Measurements from ENCODE around the gene CHI3L2. TPM values are rescaled to one million over a fixed set of nuclear protein-coding genes. Genes with fewer than 3 reads are reported as not detected.

The CHI3L2 gene
- total RNA-seq, 1 experiment from 2014 or later: 0.61 TPM

DNA sequence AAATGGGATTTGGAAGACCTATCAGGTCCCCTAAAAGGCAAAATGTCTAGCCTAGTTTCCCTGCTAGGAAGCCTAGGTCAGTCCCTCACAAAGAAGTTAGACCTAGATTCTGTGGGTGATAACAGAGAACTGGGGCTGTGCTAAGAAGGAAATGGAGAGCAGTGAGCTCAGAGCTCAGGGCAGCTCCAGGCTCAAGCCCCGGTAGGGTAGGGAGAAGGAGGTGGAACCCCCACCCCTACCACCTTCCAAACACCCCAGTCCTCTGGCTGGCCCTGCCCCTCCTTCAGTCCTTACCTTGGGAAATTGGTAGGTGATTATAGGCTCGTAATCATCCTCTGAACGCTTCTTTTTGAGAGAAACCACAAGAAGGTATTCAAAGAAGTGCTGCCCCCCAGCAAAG lies 28.2 kb upstream of the CHI3L2 start:
- Mint-ChIP-seq H3K27ac (no peak overlapping the region), H3K4me3 (no peak overlapping the region), H3K36me3 (no peaks in the 10 kb centered on the region), H3K4me1 (peaks cover 7% of the 10 kb centered on the region), H3K27me3 (ENCODE audit: low read depth) (peaks cover 21% of the 10 kb centered on the region), H3K9me3 (no peaks in the 10 kb centered on the region)
- CTCF ChIA-PET: interaction anchor here (0.6 kb wide), 1 partner anchor 560 kb away, joined by 4 read pairs; no protein-coding TSS in a partner anchor
- no peak for ATAC-seq
- TF ChIP-seq, protein P1, sequence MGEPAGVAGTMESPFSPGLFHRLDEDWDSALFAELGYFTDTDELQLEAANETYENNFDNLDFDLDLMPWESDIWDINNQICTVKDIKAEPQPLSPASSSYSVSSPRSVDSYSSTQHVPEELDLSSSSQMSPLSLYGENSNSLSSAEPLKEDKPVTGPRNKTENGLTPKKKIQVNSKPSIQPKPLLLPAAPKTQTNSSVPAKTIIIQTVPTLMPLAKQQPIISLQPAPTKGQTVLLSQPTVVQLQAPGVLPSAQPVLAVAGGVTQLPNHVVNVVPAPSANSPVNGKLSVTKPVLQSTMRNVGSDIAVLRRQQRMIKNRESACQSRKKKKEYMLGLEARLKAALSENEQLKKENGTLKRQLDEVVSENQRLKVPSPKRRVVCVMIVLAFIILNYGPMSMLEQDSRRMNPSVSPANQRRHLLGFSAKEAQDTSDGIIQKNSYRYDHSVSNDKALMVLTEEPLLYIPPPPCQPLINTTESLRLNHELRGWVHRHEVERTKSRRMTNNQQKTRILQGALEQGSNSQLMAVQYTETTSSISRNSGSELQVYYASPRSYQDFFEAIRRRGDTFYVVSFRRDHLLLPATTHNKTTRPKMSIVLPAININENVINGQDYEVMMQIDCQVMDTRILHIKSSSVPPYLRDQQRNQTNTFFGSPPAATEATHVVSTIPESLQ (CRISPR knock-in tag; IDR thresholded peaks at IDR 0.05): no peak
- TF ChIP-seq SMAD3 (CRISPR knock-in tag; IDR thresholded peaks at IDR 0.05; ENCODE audit: borderline replicate concordance): no peak
- TF ChIP-seq, protein P2, sequence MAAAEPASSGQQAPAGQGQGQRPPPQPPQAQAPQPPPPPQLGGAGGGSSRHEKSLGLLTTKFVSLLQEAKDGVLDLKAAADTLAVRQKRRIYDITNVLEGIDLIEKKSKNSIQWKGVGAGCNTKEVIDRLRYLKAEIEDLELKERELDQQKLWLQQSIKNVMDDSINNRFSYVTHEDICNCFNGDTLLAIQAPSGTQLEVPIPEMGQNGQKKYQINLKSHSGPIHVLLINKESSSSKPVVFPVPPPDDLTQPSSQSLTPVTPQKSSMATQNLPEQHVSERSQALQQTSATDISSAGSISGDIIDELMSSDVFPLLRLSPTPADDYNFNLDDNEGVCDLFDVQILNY (CRISPR knock-in tag; IDR thresholded peaks at IDR 0.05): no peak
- TF ChIP-seq GRHL2 (CRISPR knock-in tag; IDR thresholded peaks at IDR 0.05; ENCODE audit: insufficient replicate concordance, severe bottlenecking): no peak
- no peak for TF ChIP-seq FOXJ3 (CRISPR knock-in tag; IDR thresholded peaks at IDR 0.05; ENCODE audit: borderline replicate concordance)
- TF ChIP-seq ZNF219 (CRISPR knock-in tag; IDR thresholded peaks at IDR 0.05; ENCODE audit: borderline replicate concordance): no peak
- TF ChIP-seq TCF7 (CRISPR knock-in tag; IDR thresholded peaks at IDR 0.05; ENCODE audit: low read depth): no peak
- TF ChIP-seq, protein P3, sequence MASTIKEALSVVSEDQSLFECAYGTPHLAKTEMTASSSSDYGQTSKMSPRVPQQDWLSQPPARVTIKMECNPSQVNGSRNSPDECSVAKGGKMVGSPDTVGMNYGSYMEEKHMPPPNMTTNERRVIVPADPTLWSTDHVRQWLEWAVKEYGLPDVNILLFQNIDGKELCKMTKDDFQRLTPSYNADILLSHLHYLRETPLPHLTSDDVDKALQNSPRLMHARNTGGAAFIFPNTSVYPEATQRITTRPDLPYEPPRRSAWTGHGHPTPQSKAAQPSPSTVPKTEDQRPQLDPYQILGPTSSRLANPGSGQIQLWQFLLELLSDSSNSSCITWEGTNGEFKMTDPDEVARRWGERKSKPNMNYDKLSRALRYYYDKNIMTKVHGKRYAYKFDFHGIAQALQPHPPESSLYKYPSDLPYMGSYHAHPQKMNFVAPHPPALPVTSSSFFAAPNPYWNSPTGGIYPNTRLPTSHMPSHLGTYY (CRISPR knock-in tag; IDR thresholded peaks at IDR 0.05): no peak
- no peak for TF ChIP-seq GTF2I (CRISPR knock-in tag; conservative IDR thresholded peaks at IDR 0.05)
- POLR2A ChIA-PET: no interaction called here
- DNase-seq (ENCODE audit: low spot score): no peak

DNA sequence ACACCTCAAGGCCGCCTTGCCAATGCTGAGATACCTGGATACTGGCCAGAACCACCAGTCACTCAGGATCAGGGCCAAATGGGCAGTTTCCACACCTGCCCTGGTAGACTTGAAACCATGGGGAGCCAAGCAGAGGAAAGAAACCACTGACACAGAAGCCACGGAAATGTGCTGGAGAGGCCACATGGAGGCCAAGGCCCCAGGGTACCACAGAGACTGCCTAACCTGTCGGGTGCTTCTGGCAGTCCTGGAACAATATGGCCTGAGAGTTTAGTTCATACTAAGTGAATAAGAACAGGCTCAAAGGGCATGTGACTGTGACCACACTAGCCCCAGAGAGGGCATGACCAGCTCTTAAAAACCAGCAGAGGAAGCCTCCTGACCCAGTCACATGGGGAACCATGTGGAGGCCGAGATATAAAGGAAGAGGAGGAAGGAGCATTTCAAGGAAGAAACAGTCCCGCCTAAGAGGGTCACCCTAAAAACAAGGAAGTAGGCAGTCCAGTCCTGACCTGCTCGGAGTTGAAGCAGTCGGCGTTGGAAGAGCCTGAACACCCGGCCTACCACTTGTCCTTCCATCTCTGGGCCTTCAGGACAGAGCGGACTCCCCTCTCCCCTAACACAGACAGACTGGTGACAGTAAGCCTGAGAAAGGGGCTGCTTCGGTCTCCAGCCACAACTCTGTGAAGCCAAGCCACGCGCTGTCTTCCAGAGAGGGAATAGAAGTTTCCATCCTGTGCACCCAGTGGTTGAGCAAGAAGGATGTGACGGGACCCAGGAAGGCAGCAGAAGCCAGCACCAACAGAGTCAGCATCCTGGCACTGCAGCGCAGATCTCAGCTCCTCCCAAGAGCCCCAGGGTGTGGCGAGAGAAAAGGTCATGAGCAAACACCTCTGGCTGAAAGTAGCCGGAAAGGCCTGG lies 27.4 kb upstream of the CHI3L2 start, which contains the start of gene DENND2D:
DENND2D (minus strand) TSS at position 766 of the 921 bp plus-strand sequence; CDS start at position 579, 187 bp downstream.
- ChIA-PET CTCF (no interaction called here), POLR2A (no interaction called here)
- TF ChIP-seq, protein P4, sequence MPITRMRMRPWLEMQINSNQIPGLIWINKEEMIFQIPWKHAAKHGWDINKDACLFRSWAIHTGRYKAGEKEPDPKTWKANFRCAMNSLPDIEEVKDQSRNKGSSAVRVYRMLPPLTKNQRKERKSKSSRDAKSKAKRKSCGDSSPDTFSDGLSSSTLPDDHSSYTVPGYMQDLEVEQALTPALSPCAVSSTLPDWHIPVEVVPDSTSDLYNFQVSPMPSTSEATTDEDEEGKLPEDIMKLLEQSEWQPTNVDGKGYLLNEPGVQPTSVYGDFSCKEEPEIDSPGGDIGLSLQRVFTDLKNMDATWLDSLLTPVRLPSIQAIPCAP (CRISPR knock-in tag; IDR thresholded peaks at IDR 0.05): no peak
- no peak for TF ChIP-seq FOXP1 (CRISPR knock-in tag; IDR thresholded peaks at IDR 0.05; ENCODE audit: borderline replicate concordance)
- TF ChIP-seq, protein P5, sequence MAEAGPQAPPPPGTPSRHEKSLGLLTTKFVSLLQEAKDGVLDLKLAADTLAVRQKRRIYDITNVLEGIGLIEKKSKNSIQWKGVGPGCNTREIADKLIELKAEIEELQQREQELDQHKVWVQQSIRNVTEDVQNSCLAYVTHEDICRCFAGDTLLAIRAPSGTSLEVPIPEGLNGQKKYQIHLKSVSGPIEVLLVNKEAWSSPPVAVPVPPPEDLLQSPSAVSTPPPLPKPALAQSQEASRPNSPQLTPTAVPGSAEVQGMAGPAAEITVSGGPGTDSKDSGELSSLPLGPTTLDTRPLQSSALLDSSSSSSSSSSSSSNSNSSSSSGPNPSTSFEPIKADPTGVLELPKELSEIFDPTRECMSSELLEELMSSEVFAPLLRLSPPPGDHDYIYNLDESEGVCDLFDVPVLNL (CRISPR knock-in tag; IDR thresholded peaks at IDR 0.05; ENCODE audit: borderline replicate concordance, low read depth): no peak
- no peak for TF ChIP-seq TP53 (CRISPR knock-in tag; IDR thresholded peaks at IDR 0.05)
- TF ChIP-seq, protein P6, sequence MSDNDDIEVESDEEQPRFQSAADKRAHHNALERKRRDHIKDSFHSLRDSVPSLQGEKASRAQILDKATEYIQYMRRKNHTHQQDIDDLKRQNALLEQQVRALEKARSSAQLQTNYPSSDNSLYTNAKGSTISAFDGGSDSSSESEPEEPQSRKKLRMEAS (CRISPR knock-in tag; IDR thresholded peaks at IDR 0.05): no peak
- no peak for TF ChIP-seq ZNF263 (CRISPR knock-in tag; IDR thresholded peaks at IDR 0.05; ENCODE audit: low read depth)
- TF ChIP-seq NFE2L1 (CRISPR knock-in tag; IDR thresholded peaks at IDR 0.05): no peak
- no peak for TF ChIP-seq ZNF138 (CRISPR knock-in tag; conservative IDR thresholded peaks at IDR 0.05)
- no peak for TF ChIP-seq ZNF219 (CRISPR knock-in tag; IDR thresholded peaks at IDR 0.05; ENCODE audit: borderline replicate concordance)
- TF ChIP-seq, protein P7, sequence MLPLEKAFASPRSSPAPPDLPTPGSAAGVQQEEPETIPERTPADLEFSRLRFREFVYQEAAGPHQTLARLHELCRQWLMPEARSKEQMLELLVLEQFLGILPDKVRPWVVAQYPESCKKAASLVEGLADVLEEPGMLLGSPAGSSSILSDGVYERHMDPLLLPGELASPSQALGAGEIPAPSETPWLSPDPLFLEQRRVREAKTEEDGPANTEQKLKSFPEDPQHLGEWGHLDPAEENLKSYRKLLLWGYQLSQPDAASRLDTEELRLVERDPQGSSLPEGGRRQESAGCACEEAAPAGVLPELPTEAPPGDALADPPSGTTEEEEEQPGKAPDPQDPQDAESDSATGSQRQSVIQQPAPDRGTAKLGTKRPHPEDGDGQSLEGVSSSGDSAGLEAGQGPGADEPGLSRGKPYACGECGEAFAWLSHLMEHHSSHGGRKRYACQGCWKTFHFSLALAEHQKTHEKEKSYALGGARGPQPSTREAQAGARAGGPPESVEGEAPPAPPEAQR (CRISPR knock-in tag; IDR thresholded peaks at IDR 0.05): no peak
- no peak for TF ChIP-seq SOX15 (CRISPR knock-in tag; IDR thresholded peaks at IDR 0.05)
- TF ChIP-seq, protein P8, sequence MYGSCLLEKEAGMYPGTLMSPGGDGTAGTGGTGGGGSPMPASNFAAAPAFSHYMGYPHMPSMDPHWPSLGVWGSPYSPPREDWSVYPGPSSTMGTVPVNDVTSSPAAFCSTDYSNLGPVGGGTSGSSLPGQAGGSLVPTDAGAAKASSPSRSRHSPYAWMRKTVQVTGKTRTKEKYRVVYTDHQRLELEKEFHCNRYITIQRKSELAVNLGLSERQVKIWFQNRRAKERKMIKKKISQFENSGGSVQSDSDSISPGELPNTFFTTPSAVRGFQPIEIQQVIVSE (CRISPR knock-in tag; IDR thresholded peaks at IDR 0.05; ENCODE audit: borderline replicate concordance): no peak
- TF ChIP-seq SMAD4 (CRISPR knock-in tag; IDR thresholded peaks at IDR 0.05): no peak
- TF ChIP-seq, protein P9, sequence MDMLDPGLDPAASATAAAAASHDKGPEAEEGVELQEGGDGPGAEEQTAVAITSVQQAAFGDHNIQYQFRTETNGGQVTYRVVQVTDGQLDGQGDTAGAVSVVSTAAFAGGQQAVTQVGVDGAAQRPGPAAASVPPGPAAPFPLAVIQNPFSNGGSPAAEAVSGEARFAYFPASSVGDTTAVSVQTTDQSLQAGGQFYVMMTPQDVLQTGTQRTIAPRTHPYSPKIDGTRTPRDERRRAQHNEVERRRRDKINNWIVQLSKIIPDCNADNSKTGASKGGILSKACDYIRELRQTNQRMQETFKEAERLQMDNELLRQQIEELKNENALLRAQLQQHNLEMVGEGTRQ (CRISPR knock-in tag; IDR thresholded peaks at IDR 0.05): no peak

More for the DNA sequence above, 27.4 kb upstream of the CHI3L2 start, which contains the start of gene DENND2D:
- ATAC-seq: no peak
- Mint-ChIP-seq H3K36me3 (no peaks in the 10 kb centered on the region), H3K27ac (no peak within 1 kb of the TSS), H3K4me1 (peaks cover 14% of the 10 kb centered on the region), H3K4me3 (no peak within 1 kb of the TSS), H3K27me3 (ENCODE audit: low read depth) (peaks cover 29% of the 10 kb centered on the region), H3K9me3 (no peaks in the 10 kb centered on the region)
- DNase-seq (ENCODE audit: low spot score): no peak

All from WTC11 (cell line).